HFFc6 (cell line): ENCODE results near the gene SELENOK. TPM values are rescaled to one million over a fixed set of nuclear protein-coding genes. Genes with fewer than 3 reads are reported as not detected.

Source experiments
- DNase-seq: peaks from one replicate; pipeline ENCODE4 v3.0.0-alpha.2; 2018
- H3K27ac Mint-ChIP-seq: 2 replicates; pipeline ENCODE4 v1.8.0; 2020; ENCODE audit warnings: mild to moderate bottlenecking, mixed read lengths
- H3K27me3 Mint-ChIP-seq: 2 replicates; pipeline ENCODE4 v1.8.0; 2021; ENCODE audit warnings: mild to moderate bottlenecking, moderate library complexity, mixed read lengths; ENCODE audit not compliant: insufficient read depth
- H3K36me3 Mint-ChIP-seq: 2 replicates; pipeline ENCODE4 v1.8.0; 2021; ENCODE audit warnings: low read depth, mixed read lengths
- H3K4me1 Mint-ChIP-seq: 2 replicates; pipeline ENCODE4 v1.8.0; 2020; ENCODE audit warnings: low read depth, mixed read lengths
- H3K4me3 Mint-ChIP-seq: 2 replicates; pipeline ENCODE4 v1.8.0; 2020; ENCODE audit warnings: mild to moderate bottlenecking, moderate library complexity, mixed read lengths
- H3K9me3 Mint-ChIP-seq: 2 replicates; pipeline ENCODE4 v1.8.0; 2020; ENCODE audit warnings: mild to moderate bottlenecking, mixed read lengths
- CTCF ChIP-seq: fragments of 200-600 bp; sonication (generic); IDR thresholded peaks from 2 replicates; pipeline ENCODE4 v1.5.0; 2021; ENCODE audit warnings: antibody characterized with exemption, mild to moderate bottlenecking
- long read RNA-seq: library from polyadenylated mRNA; unstranded; transcript quantifications from one replicate; pipeline ENCODE4 v2.0.0, GENCODE V29; 2019
- total RNA-seq, 6 experiments: library from RNA; stranded (reverse); fragmentation: NEBNext Ultra II Directional; extraction: Animal tissue kit (Norgen Biotek cat#: 25700); gene quantifications; 2 replicates in 1 of 6; 3 replicates in 5 of 6; pipeline ENCODE4 v1.2.3, GENCODE V29; 2021

The SELENOK gene
- total RNA-seq, result 10 to 100 TPM; 28.6 to 42.2 (median 34.4) TPM
- long read RNA-seq, transcript SELENOK-204 (5 exons, 1,633 nt), result major isoform, 41 of 44 reads
- long read RNA-seq, partial matches to known transcripts, result 2 of 44 reads
- long read RNA-seq, other reads (novel, unspliced or antisense), result 1 of 44 reads

- Mint-ChIP-seq H3K9me3 (no peaks in the 10 kb centered on the region), H3K27ac (peak within 1 kb of the TSS; percentile 98), H3K27me3 (peaks cover 2% of the 10 kb centered on the region; the same call in 1 of the 2 replicates), H3K4me3 (peak within 1 kb of the TSS; percentile 92), H3K4me1 (peaks cover 36% of the 10 kb centered on the region), H3K36me3 (peaks cover 5% of the 10 kb centered on the region)
- TF ChIP-seq CTCF, result no peak; the same call in 1 of the 2 replicates
- peak; percentile 99 for DNase-seq
Measured at GRCh38 chr3:53891497-53892285, at the start of gene SELENOK. SELENOK (minus strand) TSS chr3:53891859.

GRCh38 chr3:53941184-53941583, 49.5 kb upstream of the SELENOK start:
- Mint-ChIP-seq H3K4me3 (peak overlapping the region; percentile 18; the same call in 1 of the 2 replicates), H3K4me1 (peaks cover 18% of the 10 kb centered on the region), H3K27me3 (no peaks in the 10 kb centered on the region; the same call in 1 of the 2 replicates), H3K27ac (peak overlapping the region; percentile 9), H3K9me3 (peaks cover 5% of the 10 kb centered on the region), H3K36me3 (no peaks in the 10 kb centered on the region)
- DNase-seq, result peak; percentile 40
- TF ChIP-seq CTCF, result no peak

GRCh38 chr3:53940623-53941022, 49.0 kb upstream of the SELENOK start:
- H3K27ac Mint-ChIP-seq, result no peak overlapping the region
- no peaks in the 10 kb centered on the region; the same call in 1 of the 2 replicates for H3K9me3 Mint-ChIP-seq
- no peak for TF ChIP-seq CTCF
- peaks cover 18% of the 10 kb centered on the region for H3K4me1 Mint-ChIP-seq
- no peaks in the 10 kb centered on the region; the same call in 1 of the 2 replicates for H3K27me3 Mint-ChIP-seq
- no peak for DNase-seq
- H3K4me3 Mint-ChIP-seq, result no peak overlapping the region
- H3K36me3 Mint-ChIP-seq, result no peaks in the 10 kb centered on the region

GRCh38 chr3:53939813-53940212, 48.2 kb upstream of the SELENOK start:
- Mint-ChIP-seq H3K4me3 (no peak overlapping the region), H3K36me3 (no peaks in the 10 kb centered on the region), H3K27me3 (no peaks in the 10 kb centered on the region), H3K27ac (no peak overlapping the region), H3K9me3 (no peaks in the 10 kb centered on the region; the same call in 1 of the 2 replicates), H3K4me1 (peaks cover 18% of the 10 kb centered on the region)
- DNase-seq, result no peak
- peak; percentile 33 for TF ChIP-seq CTCF

- Mint-ChIP-seq H3K4me3 (no peak overlapping the region), H3K9me3 (no peaks in the 10 kb centered on the region; the same call in 1 of the 2 replicates), H3K36me3 (no peaks in the 10 kb centered on the region), H3K27ac (no peak overlapping the region), H3K4me1 (peaks cover 18% of the 10 kb centered on the region), H3K27me3 (no peaks in the 10 kb centered on the region; the same call in 1 of the 2 replicates)
- DNase-seq, result no peak
- no peak for TF ChIP-seq CTCF
Measured at GRCh38 chr3:53939086-53939582, 47.5 kb upstream of the SELENOK start.
